ENCODE data around the gene FCMR. TPM values are rescaled to one million over a fixed set of nuclear protein-coding genes. Genes with fewer than 3 reads are reported as not detected.

FCMR gene
- total and polyA plus RNA-seq, 2 donors (not counting 1 experiment from before 2014, with no cell fraction given), result 711 to 931 TPM

- H3K9me3 Mint-ChIP-seq (ENCODE audit: insufficient read depth), result no peaks in the 10 kb centered on the region
- DNase-seq (no peak), ATAC-seq (ENCODE audit: low read depth) (no peak)
- Histone ChIP-seq H3K79me2 (ENCODE audit: control insufficient read depth, insufficient read depth, low read length) (no peaks in the 10 kb centered on the region), H2AFZ (ENCODE audit: insufficient read depth, low read depth, low read length, poor library complexity, severe bottlenecking) (no peak overlapping the region), H3K36me3 (replicated peaks in 1 of 2; ENCODE audit: control extremely low read depth in 1 of 2, control insufficient read depth in 1 of 2, extremely low read depth in 1 of 2, insufficient read depth in 2 of 2, low read length in 1 of 2) (no peaks in the 10 kb centered on the region), H3K4me1 (ENCODE audit: control insufficient read depth in 2 of 2, insufficient read depth in 2 of 2, low read length in 2 of 2) (peaks cover 8 to 14% of the 10 kb centered on the region in 2 donors), H3K27ac (ENCODE audit: low read length in 2 of 2) (no peak overlapping the region), H4K20me1 (ENCODE audit: control insufficient read depth, insufficient read depth, low read length, poor library complexity, severe bottlenecking) (no peaks in the 10 kb centered on the region), H3K27me3 (replicated peaks in 1 of 4; ENCODE audit: control extremely low read depth in 1 of 4, control insufficient read depth in 3 of 4, insufficient read depth in 4 of 4, low read length in 3 of 4) (no peaks in the 10 kb centered on the region), H3K4me2 (replicated peaks; ENCODE audit: low read depth, low read length, poor library complexity, severe bottlenecking) (no peak overlapping the region), H3K9me3 (ENCODE audit: control extremely low read depth in 1 of 3, control insufficient read depth in 2 of 3, insufficient read depth in 1 of 3, low read length in 2 of 3) (no peaks in the 10 kb centered on the region), H3K4me3 (ENCODE audit: control extremely low read depth in 1 of 5, extremely low read depth in 1 of 5, insufficient read depth in 1 of 5, low read depth in 2 of 5, low read length in 4 of 5) (no peak overlapping the region), H3K9ac (ENCODE audit: low read length) (no peak overlapping the region)
- peaks cover 14% of the 10 kb centered on the region for H3K4me1 Mint-ChIP-seq
- CTCF ChIA-PET, result interaction anchor here (1.2 to 3.4 kb wide), 4 partner anchors 20 to 298 kb away, joined by 3 to 12 read pairs (median 4); no protein-coding TSS in a partner anchor
- H3K27ac Mint-ChIP-seq, result no peak overlapping the region
- 67% methylated on average over 5 of the region's 7 CpGs for WGBS (ENCODE audit: insufficient coverage)
- POLR2A ChIA-PET, result no interaction called here
- intact Hi-C loops (cut with micrococcal nuclease), result no loop called here
- no peak overlapping the region for H3K4me3 Mint-ChIP-seq
- TF ChIP-seq, protein P1, sequence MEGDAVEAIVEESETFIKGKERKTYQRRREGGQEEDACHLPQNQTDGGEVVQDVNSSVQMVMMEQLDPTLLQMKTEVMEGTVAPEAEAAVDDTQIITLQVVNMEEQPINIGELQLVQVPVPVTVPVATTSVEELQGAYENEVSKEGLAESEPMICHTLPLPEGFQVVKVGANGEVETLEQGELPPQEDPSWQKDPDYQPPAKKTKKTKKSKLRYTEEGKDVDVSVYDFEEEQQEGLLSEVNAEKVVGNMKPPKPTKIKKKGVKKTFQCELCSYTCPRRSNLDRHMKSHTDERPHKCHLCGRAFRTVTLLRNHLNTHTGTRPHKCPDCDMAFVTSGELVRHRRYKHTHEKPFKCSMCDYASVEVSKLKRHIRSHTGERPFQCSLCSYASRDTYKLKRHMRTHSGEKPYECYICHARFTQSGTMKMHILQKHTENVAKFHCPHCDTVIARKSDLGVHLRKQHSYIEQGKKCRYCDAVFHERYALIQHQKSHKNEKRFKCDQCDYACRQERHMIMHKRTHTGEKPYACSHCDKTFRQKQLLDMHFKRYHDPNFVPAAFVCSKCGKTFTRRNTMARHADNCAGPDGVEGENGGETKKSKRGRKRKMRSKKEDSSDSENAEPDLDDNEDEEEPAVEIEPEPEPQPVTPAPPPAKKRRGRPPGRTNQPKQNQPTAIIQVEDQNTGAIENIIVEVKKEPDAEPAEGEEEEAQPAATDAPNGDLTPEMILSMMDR (IDR thresholded peaks at IDR 0.05), result no peak
- no peak for TF ChIP-seq EZH2 (IDR thresholded peaks at IDR 0.05; ENCODE audit: borderline replicate concordance, insufficient read depth, low read depth, low read length, poor library complexity, severe bottlenecking)
- no peaks in the 10 kb centered on the region for H3K27me3 Mint-ChIP-seq
Measured at GRCh38 chr1:206962272-206962671, 40.5 kb upstream of the FCMR start.

DNA sequence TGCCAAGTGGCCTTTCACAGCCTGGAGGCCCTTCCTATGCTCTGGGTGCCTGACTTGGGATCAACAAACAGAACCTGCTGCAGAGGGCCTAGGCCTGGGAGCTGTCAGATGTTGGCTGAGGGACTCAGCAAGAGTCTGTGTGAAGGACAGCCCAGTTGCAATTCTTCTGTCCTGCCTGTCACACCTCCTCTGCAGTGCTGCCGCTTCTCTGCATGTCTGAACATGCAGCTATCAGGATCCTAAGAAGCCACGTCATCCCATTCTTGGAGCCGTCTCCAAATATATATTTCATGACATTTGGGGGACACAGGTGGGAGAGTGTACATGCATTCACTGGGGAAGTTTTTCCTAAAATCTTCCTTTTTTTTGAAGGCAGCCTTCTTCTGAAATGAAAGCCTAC lies 39.9 kb upstream of the FCMR start:
- H3K27ac ChIP-seq (ENCODE audit: low read length in 2 of 2), result no peak overlapping the region
- Mint-ChIP-seq H3K4me1 (peaks cover 9% of the 10 kb centered on the region), H3K27ac (no peak overlapping the region), H3K9me3 (ENCODE audit: insufficient read depth) (no peaks in the 10 kb centered on the region), H3K4me3 (no peak overlapping the region), H3K27me3 (no peaks in the 10 kb centered on the region)
- WGBS (ENCODE audit: insufficient coverage), result no CpG with 5 or more reads among the region's 3 CpGs
- H4K20me1 ChIP-seq (ENCODE audit: control insufficient read depth, insufficient read depth, low read length, poor library complexity, severe bottlenecking), result no peaks in the 10 kb centered on the region
- no peak for DNase-seq
- H3K4me2 ChIP-seq (replicated peaks; ENCODE audit: low read depth, low read length, poor library complexity, severe bottlenecking), result no peak overlapping the region
- no peaks in the 10 kb centered on the region for H3K79me2 ChIP-seq (ENCODE audit: control insufficient read depth, insufficient read depth, low read length)
- no peak overlapping the region for H3K4me3 ChIP-seq (ENCODE audit: control extremely low read depth in 1 of 5, extremely low read depth in 1 of 5, insufficient read depth in 1 of 5, low read depth in 2 of 5, low read length in 4 of 5)
- intact Hi-C loops (cut with micrococcal nuclease), result no loop called here
- no peak overlapping the region for H3K9ac ChIP-seq (ENCODE audit: low read length)
- H3K36me3 ChIP-seq (replicated peaks in 1 of 2; ENCODE audit: control extremely low read depth in 1 of 2, control insufficient read depth in 1 of 2, extremely low read depth in 1 of 2, insufficient read depth in 2 of 2, low read length in 1 of 2), result no peaks in the 10 kb centered on the region
- H3K27me3 ChIP-seq (replicated peaks in 1 of 4; ENCODE audit: control extremely low read depth in 1 of 4, control insufficient read depth in 3 of 4, insufficient read depth in 4 of 4, low read length in 3 of 4), result no peaks in the 10 kb centered on the region
- ChIA-PET CTCF (interaction anchor here (1.2 to 3.4 kb wide), 3 partner anchors 20 to 30 kb away, joined by 3 to 12 read pairs (median 3); no protein-coding TSS in a partner anchor), POLR2A (no interaction called here)
- no peaks in the 10 kb centered on the region for H3K9me3 ChIP-seq (ENCODE audit: control extremely low read depth in 1 of 3, control insufficient read depth in 2 of 3, insufficient read depth in 1 of 3, low read length in 2 of 3)
- ATAC-seq (ENCODE audit: low read depth), result no peak
- no peak overlapping the region for H2AFZ ChIP-seq (ENCODE audit: insufficient read depth, low read depth, low read length, poor library complexity, severe bottlenecking)
- TF ChIP-seq, protein P1 (IDR thresholded peaks at IDR 0.05), result no peak
- no peak for TF ChIP-seq EZH2 (IDR thresholded peaks at IDR 0.05; ENCODE audit: borderline replicate concordance, insufficient read depth, low read depth, low read length, poor library complexity, severe bottlenecking)
- H3K4me1 ChIP-seq (ENCODE audit: control insufficient read depth in 2 of 2, insufficient read depth in 2 of 2, low read length in 2 of 2), result peaks cover 5 to 9% of the 10 kb centered on the region in 2 donors

Measured in B cell (primary cell).